AG04450 (cell line): Measurements from ENCODE around the gene PRKCSH. TPM values are rescaled to one million over a fixed set of nuclear protein-coding genes. Genes with fewer than 3 reads are reported as not detected.

Experiments
- CTCF ChIA-PET: fragments of 300-600, 350-600 bp; formaldehyde crosslinking; extraction: SDS; loops from one replicate; lab custom pipeline; 2022; ENCODE audit warnings: antibody characterized with exemption, inconsistent platforms; lab: Charles Lee
- POLR2A ChIA-PET: fragments of 350-600 bp; formaldehyde crosslinking; extraction: SDS; loops from one replicate; lab custom pipeline; 2021; ENCODE audit warnings: antibody characterized with exemption, inconsistent platforms; lab: Yijun Ruan, JAX
- DNase-seq: peaks from one replicate; pipeline ENCODE4 v3.0.0-alpha.2; 2011; ENCODE audit warnings: low read depth, low spot score
- H3K27ac ChIP-seq: one replicate; pipeline ENCODE4 v1.5.1; 2012; ENCODE audit warnings: low read depth, low read length, control low read depth
- H3K27me3 ChIP-seq: one replicate; pipeline ENCODE4 v1.6.0; 2012; ENCODE audit warnings: low read length; ENCODE audit not compliant: control insufficient read depth, insufficient read depth
- H3K4me3 ChIP-seq: 2 replicates; pipeline ENCODE4 v1.5.1; 2011; ENCODE audit warnings: mild to moderate bottlenecking, low read depth, low read length, control low read depth
- H3K9me3 ChIP-seq: 2 replicates; pipeline ENCODE4 v1.5.1; 2012; ENCODE audit warnings: low read length; ENCODE audit not compliant: control insufficient read depth, insufficient read depth
- CTCF ChIP-seq: IDR thresholded peaks from 2 replicates; pipeline ENCODE4 v1.5.1; 2011; ENCODE audit warnings: low read depth, low read length, control low read depth, inconsistent platforms
- polyA plus RNA-seq: library from polyadenylated mRNA; depleted of rRNA; stranded (reverse); fragments of >200 nt; gene quantifications from 2 replicates; pipeline ENCODE4 v1.2.3, GENCODE V29; 2011

PRKCSH gene
- polyA plus RNA-seq, 1 experiment, result 125 TPM

GRCh38 chr19:11435833-11436313 lies 438 bp downstream of the PRKCSH start:
- Histone ChIP-seq H3K4me3 (peak overlapping the region; percentile 99), H3K27ac (peak overlapping the region; percentile 52), H3K27me3 (no peaks in the 10 kb centered on the region), H3K9me3 (no peaks in the 10 kb centered on the region)
- TF ChIP-seq CTCF, result no peak
- peak; percentile 7 for DNase-seq
- CTCF ChIA-PET, result interaction anchor here (0.5 to 1.6 kb wide), 25 partner anchors 8 to 196 kb away, joined by 3 to 11 read pairs (median 4); no protein-coding TSS in a partner anchor
- POLR2A ChIA-PET, result interaction anchor here (0.8 to 1.4 kb wide), 3 partner anchors 35 to 59 kb away, joined by 3 read pairs; no protein-coding TSS in a partner anchor

DNA sequence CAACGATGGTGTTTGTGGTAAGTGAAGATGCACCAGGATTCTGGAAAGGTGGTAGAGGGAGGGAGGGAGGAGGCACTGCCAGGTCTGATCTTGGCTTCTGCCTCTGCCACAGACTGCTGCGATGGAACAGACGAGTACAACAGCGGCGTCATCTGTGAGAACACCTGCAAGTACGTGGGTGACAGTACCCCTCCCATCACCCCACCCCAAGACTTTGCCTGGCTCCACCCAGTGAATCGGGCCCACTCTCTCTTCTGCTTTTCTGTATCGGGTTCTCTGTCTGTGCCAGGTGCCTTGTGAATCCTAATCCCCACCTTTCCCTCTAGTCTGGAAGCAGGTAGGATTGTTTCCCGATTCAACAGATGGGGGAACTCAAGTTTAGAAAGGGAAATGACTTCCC lies 2.5 kb downstream of the PRKCSH start:
- Histone ChIP-seq H3K27me3 (no peaks in the 10 kb centered on the region), H3K4me3 (no peak overlapping the region), H3K9me3 (no peaks in the 10 kb centered on the region), H3K27ac (no peak overlapping the region)
- no peak for DNase-seq
- POLR2A ChIA-PET, result no interaction called here
- TF ChIP-seq CTCF, result no peak
- CTCF ChIA-PET, result interaction anchor here (1.1 to 1.3 kb wide), 2 partner anchors 60 to 98 kb away, joined by 3 read pairs; no protein-coding TSS in a partner anchor

GRCh38 chr19:11444059-11444458 lies 8.6 kb downstream of the PRKCSH start:
- Histone ChIP-seq H3K27me3 (no peaks in the 10 kb centered on the region), H3K9me3 (no peaks in the 10 kb centered on the region; the same call in 1 of the 2 replicates), H3K27ac (no peak overlapping the region), H3K4me3 (no peak overlapping the region)
- CTCF ChIA-PET, result interaction anchor here (0.6 to 2.1 kb wide), 7 partner anchors 8 to 202 kb away, joined by 3 to 12 read pairs (median 5); partner anchors contain the start of genes ODAD3 and PRKCSH
- POLR2A ChIA-PET, result no interaction called here
- TF ChIP-seq CTCF, result no peak
- no peak for DNase-seq

GRCh38 chr19:11445141-11445540 lies 9.7 kb downstream of the PRKCSH start:
- no peak overlapping the region for H3K27ac ChIP-seq
- DNase-seq, result no peak
- no peaks in the 10 kb centered on the region for H3K27me3 ChIP-seq
- no peak for TF ChIP-seq CTCF
- ChIA-PET POLR2A (no interaction called here), CTCF (interaction anchor here (0.6 to 2.0 kb wide), 4 partner anchors 64 to 171 kb away, joined by 3 to 16 read pairs (median 5); no protein-coding TSS in a partner anchor)
- no peak overlapping the region for H3K4me3 ChIP-seq
- H3K9me3 ChIP-seq, result no peaks in the 10 kb centered on the region; the same call in 1 of the 2 replicates

GRCh38 chr19:11446271-11446651 lies 10.8 kb downstream of the PRKCSH start:
- ChIA-PET CTCF (interaction anchor here (0.7 to 2.0 kb wide), 8 partner anchors 11 to 172 kb away, joined by 3 to 16 read pairs (median 4); partner anchors contain the start of gene PRKCSH), POLR2A (interaction anchor here (0.6 kb wide), 1 partner anchor 50 kb away, joined by 8 read pairs; no protein-coding TSS in a partner anchor)
- Histone ChIP-seq H3K27me3 (no peaks in the 10 kb centered on the region), H3K4me3 (no peak overlapping the region), H3K9me3 (no peaks in the 10 kb centered on the region; the same call in 1 of the 2 replicates), H3K27ac (no peak overlapping the region)
- DNase-seq, result no peak
- no peak for TF ChIP-seq CTCF
